ENCODE results near the gene TENM4.

DNA sequence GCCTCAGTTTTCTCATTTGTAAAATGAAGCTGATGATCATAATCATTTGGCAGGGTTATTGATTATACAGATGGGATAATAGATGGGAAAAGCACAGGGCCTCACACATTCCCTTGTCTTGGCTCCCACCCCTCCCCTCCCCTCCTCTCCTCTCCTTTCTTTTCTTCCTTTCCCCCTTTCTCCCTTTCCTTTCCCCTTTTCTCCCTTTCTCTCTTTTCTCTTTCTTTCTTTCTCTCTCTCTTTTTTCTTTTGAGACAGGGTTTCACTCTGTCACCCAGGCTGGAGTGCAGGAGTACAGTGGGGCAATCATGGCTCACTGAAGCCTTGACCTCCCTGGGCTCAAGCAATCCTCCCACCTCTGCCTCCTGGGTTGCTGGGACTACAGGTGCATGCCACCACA is 705.1 kb downstream of the TENM4 start:
- TF ChIP-seq, protein P1, sequence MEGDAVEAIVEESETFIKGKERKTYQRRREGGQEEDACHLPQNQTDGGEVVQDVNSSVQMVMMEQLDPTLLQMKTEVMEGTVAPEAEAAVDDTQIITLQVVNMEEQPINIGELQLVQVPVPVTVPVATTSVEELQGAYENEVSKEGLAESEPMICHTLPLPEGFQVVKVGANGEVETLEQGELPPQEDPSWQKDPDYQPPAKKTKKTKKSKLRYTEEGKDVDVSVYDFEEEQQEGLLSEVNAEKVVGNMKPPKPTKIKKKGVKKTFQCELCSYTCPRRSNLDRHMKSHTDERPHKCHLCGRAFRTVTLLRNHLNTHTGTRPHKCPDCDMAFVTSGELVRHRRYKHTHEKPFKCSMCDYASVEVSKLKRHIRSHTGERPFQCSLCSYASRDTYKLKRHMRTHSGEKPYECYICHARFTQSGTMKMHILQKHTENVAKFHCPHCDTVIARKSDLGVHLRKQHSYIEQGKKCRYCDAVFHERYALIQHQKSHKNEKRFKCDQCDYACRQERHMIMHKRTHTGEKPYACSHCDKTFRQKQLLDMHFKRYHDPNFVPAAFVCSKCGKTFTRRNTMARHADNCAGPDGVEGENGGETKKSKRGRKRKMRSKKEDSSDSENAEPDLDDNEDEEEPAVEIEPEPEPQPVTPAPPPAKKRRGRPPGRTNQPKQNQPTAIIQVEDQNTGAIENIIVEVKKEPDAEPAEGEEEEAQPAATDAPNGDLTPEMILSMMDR (IDR thresholded peaks at IDR 0.05 in 2 of 3, conservative IDR thresholded peaks at IDR 0.05 in 1 of 3; ENCODE audit: control insufficient read depth in 2 of 3, extremely low read depth in 1 of 3, insufficient read depth in 1 of 3, low read depth in 3 of 3, low read length in 3 of 3), result no peak
- TF ChIP-seq POLR2AphosphoS5 (IDR thresholded peaks at IDR 0.05; ENCODE audit: low read length), result no peak
- TF ChIP-seq NFXL1 (IDR thresholded peaks at IDR 0.05; ENCODE audit: borderline replicate concordance), result no peak
- no peak for TF ChIP-seq ZNF274 (IDR thresholded peaks at IDR 0.05; ENCODE audit: insufficient read depth, insufficient read length)
- TF ChIP-seq KDM1A (IDR thresholded peaks at IDR 0.05; ENCODE audit: borderline replicate concordance), result no peak
- TF ChIP-seq, protein P2, sequence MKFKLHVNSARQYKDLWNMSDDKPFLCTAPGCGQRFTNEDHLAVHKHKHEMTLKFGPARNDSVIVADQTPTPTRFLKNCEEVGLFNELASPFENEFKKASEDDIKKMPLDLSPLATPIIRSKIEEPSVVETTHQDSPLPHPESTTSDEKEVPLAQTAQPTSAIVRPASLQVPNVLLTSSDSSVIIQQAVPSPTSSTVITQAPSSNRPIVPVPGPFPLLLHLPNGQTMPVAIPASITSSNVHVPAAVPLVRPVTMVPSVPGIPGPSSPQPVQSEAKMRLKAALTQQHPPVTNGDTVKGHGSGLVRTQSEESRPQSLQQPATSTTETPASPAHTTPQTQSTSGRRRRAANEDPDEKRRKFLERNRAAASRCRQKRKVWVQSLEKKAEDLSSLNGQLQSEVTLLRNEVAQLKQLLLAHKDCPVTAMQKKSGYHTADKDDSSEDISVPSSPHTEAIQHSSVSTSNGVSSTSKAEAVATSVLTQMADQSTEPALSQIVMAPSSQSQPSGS (IDR thresholded peaks at IDR 0.05; ENCODE audit: low read length), result no peak
- TF ChIP-seq, protein P3, sequence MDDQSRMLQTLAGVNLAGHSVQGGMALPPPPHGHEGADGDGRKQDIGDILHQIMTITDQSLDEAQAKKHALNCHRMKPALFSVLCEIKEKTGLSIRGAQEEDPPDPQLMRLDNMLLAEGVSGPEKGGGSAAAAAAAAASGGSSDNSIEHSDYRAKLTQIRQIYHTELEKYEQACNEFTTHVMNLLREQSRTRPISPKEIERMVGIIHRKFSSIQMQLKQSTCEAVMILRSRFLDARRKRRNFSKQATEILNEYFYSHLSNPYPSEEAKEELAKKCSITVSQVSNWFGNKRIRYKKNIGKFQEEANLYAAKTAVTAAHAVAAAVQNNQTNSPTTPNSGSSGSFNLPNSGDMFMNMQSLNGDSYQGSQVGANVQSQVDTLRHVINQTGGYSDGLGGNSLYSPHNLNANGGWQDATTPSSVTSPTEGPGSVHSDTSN (IDR thresholded peaks at IDR 0.05; ENCODE audit: insufficient replicate concordance, low read depth, low read length), result no peak
- TF ChIP-seq, protein P4, sequence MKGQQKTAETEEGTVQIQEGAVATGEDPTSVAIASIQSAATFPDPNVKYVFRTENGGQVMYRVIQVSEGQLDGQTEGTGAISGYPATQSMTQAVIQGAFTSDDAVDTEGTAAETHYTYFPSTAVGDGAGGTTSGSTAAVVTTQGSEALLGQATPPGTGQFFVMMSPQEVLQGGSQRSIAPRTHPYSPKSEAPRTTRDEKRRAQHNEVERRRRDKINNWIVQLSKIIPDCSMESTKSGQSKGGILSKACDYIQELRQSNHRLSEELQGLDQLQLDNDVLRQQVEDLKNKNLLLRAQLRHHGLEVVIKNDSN (IDR thresholded peaks at IDR 0.05; ENCODE audit: borderline replicate concordance, extremely low read length, insufficient read depth, low read depth, low read length), result no peak
- no peak for TF ChIP-seq SMC3 (IDR thresholded peaks at IDR 0.05; ENCODE audit: borderline replicate concordance, low read length)
- TF ChIP-seq, protein P5, sequence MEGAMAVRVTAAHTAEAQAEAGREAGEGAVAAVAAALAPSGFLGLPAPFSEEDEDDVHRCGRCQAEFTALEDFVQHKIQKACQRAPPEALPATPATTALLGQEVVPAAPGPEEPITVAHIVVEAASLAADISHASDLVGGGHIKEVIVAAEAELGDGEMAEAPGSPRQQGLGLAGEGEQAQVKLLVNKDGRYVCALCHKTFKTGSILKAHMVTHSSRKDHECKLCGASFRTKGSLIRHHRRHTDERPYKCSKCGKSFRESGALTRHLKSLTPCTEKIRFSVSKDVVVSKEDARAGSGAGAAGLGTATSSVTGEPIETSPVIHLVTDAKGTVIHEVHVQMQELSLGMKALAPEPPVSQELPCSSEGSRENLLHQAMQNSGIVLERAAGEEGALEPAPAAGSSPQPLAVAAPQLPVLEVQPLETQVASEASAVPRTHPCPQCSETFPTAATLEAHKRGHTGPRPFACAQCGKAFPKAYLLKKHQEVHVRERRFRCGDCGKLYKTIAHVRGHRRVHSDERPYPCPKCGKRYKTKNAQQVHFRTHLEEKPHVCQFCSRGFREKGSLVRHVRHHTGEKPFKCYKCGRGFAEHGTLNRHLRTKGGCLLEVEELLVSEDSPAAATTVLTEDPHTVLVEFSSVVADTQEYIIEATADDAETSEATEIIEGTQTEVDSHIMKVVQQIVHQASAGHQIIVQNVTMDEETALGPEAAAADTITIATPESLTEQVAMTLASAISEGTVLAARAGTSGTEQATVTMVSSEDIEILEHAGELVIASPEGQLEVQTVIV (IDR thresholded peaks at IDR 0.05; ENCODE audit: borderline replicate concordance, partially characterized antibody), result no peak
- TF ChIP-seq STAT1 (conservative IDR thresholded peaks at IDR 0.05), result no peak
- TF ChIP-seq JUND (IDR thresholded peaks at IDR 0.05; ENCODE audit: low read depth, low read length), result no peak
- TF ChIP-seq YY1 (IDR thresholded peaks at IDR 0.05; ENCODE audit: low read depth, low read length), result no peak
- TF ChIP-seq RAD51 (IDR thresholded peaks at IDR 0.05), result no peak
